Activated CD4-positive, alpha-beta T cell treated with anti-CD3 and anti-CD28 coated beads, Interleukin-10, Interleukin-2, amounts not matched to agents 100 ng/mL and 50 ng/mL, durations not matched to agents 16 hours and 8 hours (primary cell): ENCODE measurements around the gene CBFA2T3.

ENCODE experiments used
- DNase-seq: peaks from one replicate; pipeline ENCODE4 v3.0.0-alpha.2; 2020

The CBFA2T3 gene

GRCh38 chr16:88870608-88871348 lies 106.2 kb downstream of the CBFA2T3 start:
- DNase-seq: no peak

- no peak for DNase-seq
These were observed 107.4 kb downstream of the CBFA2T3 start for GRCh38 chr16:88869673-88869980.

GRCh38 chr16:88868974-88869672 lies 107.9 kb downstream of the CBFA2T3 start:
- DNase-seq: no peak

- DNase-seq: no peak
These were observed 109.3 kb downstream of the CBFA2T3 start for GRCh38 chr16:88867581-88868246.

GRCh38 chr16:88866151-88866920 lies 110.7 kb downstream of the CBFA2T3 start, which contains the start of gene PABPN1L:
Gene PABPN1L, minus strand, starts transcription at chr16:88866660. Its CDS starts 54 bp downstream, at chr16:88866606.
- no peak for DNase-seq

- no peak for DNase-seq
These were observed 111.3 kb downstream of the CBFA2T3 start for GRCh38 chr16:88865742-88866141.

- no peak for DNase-seq
These were observed 111.7 kb downstream of the CBFA2T3 start for GRCh38 chr16:88865310-88865709.

GRCh38 chr16:88864521-88864920 lies 112.5 kb downstream of the CBFA2T3 start:
- no peak for DNase-seq

GRCh38 chr16:88864099-88864498 lies 112.9 kb downstream of the CBFA2T3 start:
- no peak for DNase-seq

GRCh38 chr16:88863426-88863825 lies 113.6 kb downstream of the CBFA2T3 start:
- DNase-seq: no peak

GRCh38 chr16:88862968-88863367 lies 114.0 kb downstream of the CBFA2T3 start:
- DNase-seq: no peak

GRCh38 chr16:88861359-88861758 lies 115.6 kb downstream of the CBFA2T3 start:
- no peak for DNase-seq

- DNase-seq: no peak
These were observed 117.5 kb downstream of the CBFA2T3 start for GRCh38 chr16:88859381-88860091.

GRCh38 chr16:88857728-88858339 lies 119.2 kb downstream of the CBFA2T3 start:
- DNase-seq: peak; percentile 88

GRCh38 chr16:88856828-88857727 lies 119.9 kb downstream of the CBFA2T3 start, which contains the start of the genes GALNS and TRAPPC2L:
Gene GALNS, minus strand, starts transcription at chr16:88856947. Its CDS starts 70 bp downstream, at chr16:88856877.
Gene TRAPPC2L, plus strand, starts transcription at chr16:88857127. Its CDS starts 24 bp downstream, at chr16:88857151.
- DNase-seq: peak; percentile 99

GRCh38 chr16:88856122-88856827 lies 120.7 kb downstream of the CBFA2T3 start:
- no peak for DNase-seq

GRCh38 chr16:88855736-88856121 lies 121.3 kb downstream of the CBFA2T3 start:
- no peak for DNase-seq

GRCh38 chr16:88855176-88855575 lies 121.8 kb downstream of the CBFA2T3 start:
- no peak for DNase-seq

GRCh38 chr16:88854306-88855111 lies 122.5 kb downstream of the CBFA2T3 start:
- DNase-seq: peak; percentile 13
